ENCODE measurements around the gene EMSY.
A peak's percentile ranks its signal among the peaks of the same experiment; 100 is the strongest.

Gene EMSY

GRCh38 chr11:76444065-76444383 lies 794 bp upstream of the EMSY start:
- peak overlapping the region; percentile 97 for H3K9ac ChIP-seq (ENCODE audit: low read length)
- no peak overlapping the region for H4K91ac ChIP-seq (ENCODE audit: low read length)
- H3K14ac ChIP-seq (ENCODE audit: low read length in 2 of 2) = peak overlapping the region in 1 of 2 experiments; percentile 75
- no peaks in the 10 kb centered on the region for H3K27me3 ChIP-seq (ENCODE audit: control insufficient read depth in 1 of 2, insufficient read depth in 1 of 2, low read length in 2 of 2)
- H3K4ac ChIP-seq (ENCODE audit: low read depth in 1 of 2, low read length in 2 of 2) = peak overlapping the region; percentile 46 to 99
- no peak overlapping the region for H2BK12ac ChIP-seq (ENCODE audit: low read length in 2 of 2)
- H3K23ac ChIP-seq (ENCODE audit: low read length in 2 of 2) = no peak overlapping the region
- H3K4me3 ChIP-seq (ENCODE audit: insufficient read depth in 1 of 2, low read depth in 1 of 2, low read length in 2 of 2) = peak overlapping the region; percentile 69 to 90
- H3K18ac ChIP-seq (ENCODE audit: low read depth in 1 of 2, low read length in 2 of 2) = peak overlapping the region in 1 of 2 experiments; percentile 92
- H3K4me2 ChIP-seq (ENCODE audit: low read length, poor library complexity, severe bottlenecking) = peak overlapping the region; percentile 95
- H3K9me3 ChIP-seq (ENCODE audit: control insufficient read depth, low read length) = no peaks in the 10 kb centered on the region
- H3K27ac ChIP-seq (ENCODE audit: low read length, poor library complexity, severe bottlenecking) = peak overlapping the region; percentile 96
- no peak overlapping the region for H2BK5ac ChIP-seq (ENCODE audit: low read depth, low read length, poor library complexity, severe bottlenecking)
- H2AK5ac ChIP-seq (ENCODE audit: low read length, severe bottlenecking) = peak overlapping the region; percentile 31
- under 1% methylated on average over 10 of the region's 10 CpGs for WGBS
- H2AFZ ChIP-seq (ENCODE audit: low read depth, low read length) = peak overlapping the region; percentile 81
- no peak for DNase-seq
- no peaks in the 10 kb centered on the region for H3K4me1 ChIP-seq (ENCODE audit: control insufficient read depth, insufficient read depth, low read depth, low read length)
- H2BK120ac ChIP-seq (ENCODE audit: low read depth, low read length) = no peak overlapping the region
- peak overlapping the region; percentile 86 for H4K8ac ChIP-seq (ENCODE audit: low read length)
- H2BK15ac ChIP-seq (ENCODE audit: low read depth, poor library complexity, severe bottlenecking) = no peak overlapping the region
- H3K79me1 ChIP-seq (replicated peaks; ENCODE audit: low read length, poor library complexity, severe bottlenecking) = peaks cover 12% of the 10 kb centered on the region
- H3K36me3 ChIP-seq (ENCODE audit: control insufficient read depth in 1 of 2, insufficient read depth in 2 of 2, low read depth in 1 of 2, low read length in 2 of 2) = peaks cover 0 to 22% of the 10 kb centered on the region in 2 experiments

- Histone ChIP-seq H2AK5ac (ENCODE audit: low read length, severe bottlenecking) (no peak overlapping the region), H3K23ac (ENCODE audit: low read length in 2 of 2) (peak overlapping the region in 1 of 2 experiments; percentile 72), H2AFZ (ENCODE audit: low read depth, low read length) (peak overlapping the region; percentile 81), H3K18ac (ENCODE audit: low read depth in 1 of 2, low read length in 2 of 2) (peak overlapping the region; percentile 30 to 79), H4K91ac (ENCODE audit: low read length) (peak overlapping the region; percentile 9), H3K9ac (ENCODE audit: low read length) (peak overlapping the region; percentile 97), H2BK5ac (ENCODE audit: low read depth, low read length, poor library complexity, severe bottlenecking) (peak overlapping the region; percentile 3), H2BK15ac (ENCODE audit: low read depth, poor library complexity, severe bottlenecking) (peak overlapping the region; percentile 87), H3K79me1 (replicated peaks; ENCODE audit: low read length, poor library complexity, severe bottlenecking) (peaks cover 12% of the 10 kb centered on the region), H3K14ac (ENCODE audit: low read length in 2 of 2) (peak overlapping the region in 1 of 2 experiments; percentile 61), H4K8ac (ENCODE audit: low read length) (peak overlapping the region; percentile 50), H3K36me3 (ENCODE audit: control insufficient read depth in 1 of 2, insufficient read depth in 2 of 2, low read depth in 1 of 2, low read length in 2 of 2) (peaks cover 0 to 36% of the 10 kb centered on the region in 2 experiments), H3K4me3 (ENCODE audit: insufficient read depth in 1 of 2, low read depth in 1 of 2, low read length in 2 of 2) (peak overlapping the region; percentile 90 to 92), H3K4me1 (ENCODE audit: control insufficient read depth, insufficient read depth, low read depth, low read length) (no peaks in the 10 kb centered on the region), H3K27me3 (ENCODE audit: control insufficient read depth in 1 of 2, insufficient read depth in 1 of 2, low read length in 2 of 2) (no peaks in the 10 kb centered on the region), H2BK12ac (ENCODE audit: low read length in 2 of 2) (peak overlapping the region in 1 of 2 experiments; percentile 77), H2BK120ac (ENCODE audit: low read depth, low read length) (peak overlapping the region; percentile 51), H3K9me3 (ENCODE audit: control insufficient read depth, low read length) (no peaks in the 10 kb centered on the region), H3K27ac (ENCODE audit: low read length, poor library complexity, severe bottlenecking) (peak overlapping the region; percentile 80), H3K4me2 (ENCODE audit: low read length, poor library complexity, severe bottlenecking) (peak overlapping the region; percentile 64), H3K4ac (ENCODE audit: low read depth in 1 of 2, low read length in 2 of 2) (peak overlapping the region in 1 of 2 experiments; percentile 88)
- peak; percentile 98 for DNase-seq
- WGBS = under 1% methylated on average over 32 of the region's 56 CpGs
These were observed 585 bp downstream of the EMSY start for GRCh38 chr11:76445121-76446084.

DNA sequence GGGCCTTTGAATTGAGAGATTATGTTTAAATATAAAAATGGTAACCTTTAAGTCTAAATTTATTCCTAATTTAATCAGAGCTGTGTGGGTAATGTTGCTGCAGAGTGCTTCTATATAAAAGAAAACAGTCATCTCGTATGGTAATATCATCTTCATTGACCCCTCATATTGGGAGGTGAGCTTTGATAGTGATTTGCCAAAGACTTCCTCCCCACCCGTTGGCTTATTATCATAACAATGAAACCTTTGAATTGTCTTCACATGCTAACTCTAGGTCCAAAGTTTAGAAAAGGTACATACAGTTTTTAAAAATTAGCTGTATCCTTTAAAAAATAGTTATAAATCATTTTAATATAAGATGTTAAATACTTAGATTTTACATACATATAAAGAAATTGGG lies 3.7 kb downstream of the EMSY start:
- Histone ChIP-seq H3K9me3 (ENCODE audit: control insufficient read depth, low read length) (no peaks in the 10 kb centered on the region), H3K4me1 (ENCODE audit: control insufficient read depth, insufficient read depth, low read depth, low read length) (no peaks in the 10 kb centered on the region), H3K4ac (ENCODE audit: low read depth in 1 of 2, low read length in 2 of 2) (no peak overlapping the region), H4K91ac (ENCODE audit: low read length) (no peak overlapping the region), H3K18ac (ENCODE audit: low read depth in 1 of 2, low read length in 2 of 2) (no peak overlapping the region), H3K36me3 (ENCODE audit: control insufficient read depth in 1 of 2, insufficient read depth in 2 of 2, low read depth in 1 of 2, low read length in 2 of 2) (peaks cover 0 to 57% of the 10 kb centered on the region in 2 experiments), H2AFZ (ENCODE audit: low read depth, low read length) (no peak overlapping the region), H3K27me3 (ENCODE audit: control insufficient read depth in 1 of 2, insufficient read depth in 1 of 2, low read length in 2 of 2) (no peaks in the 10 kb centered on the region), H3K14ac (ENCODE audit: low read length in 2 of 2) (no peak overlapping the region), H2BK15ac (ENCODE audit: low read depth, poor library complexity, severe bottlenecking) (no peak overlapping the region), H3K9ac (ENCODE audit: low read length) (no peak overlapping the region), H2AK5ac (ENCODE audit: low read length, severe bottlenecking) (no peak overlapping the region), H3K27ac (ENCODE audit: low read length, poor library complexity, severe bottlenecking) (no peak overlapping the region), H3K4me2 (ENCODE audit: low read length, poor library complexity, severe bottlenecking) (no peak overlapping the region), H3K23ac (ENCODE audit: low read length in 2 of 2) (no peak overlapping the region), H2BK120ac (ENCODE audit: low read depth, low read length) (no peak overlapping the region), H2BK5ac (ENCODE audit: low read depth, low read length, poor library complexity, severe bottlenecking) (no peak overlapping the region), H3K79me1 (replicated peaks; ENCODE audit: low read length, poor library complexity, severe bottlenecking) (peaks cover 8% of the 10 kb centered on the region), H2BK12ac (ENCODE audit: low read length in 2 of 2) (no peak overlapping the region), H3K4me3 (ENCODE audit: insufficient read depth in 1 of 2, low read depth in 1 of 2, low read length in 2 of 2) (no peak overlapping the region), H4K8ac (ENCODE audit: low read length) (no peak overlapping the region)
- no peak for DNase-seq
- no CpG with 5 or more reads among the region's 2 CpGs for WGBS

GRCh38 chr11:76453248-76453647 lies 8.4 kb downstream of the EMSY start:
- H3K27ac ChIP-seq (ENCODE audit: low read length, poor library complexity, severe bottlenecking) = no peak overlapping the region
- no peaks in the 10 kb centered on the region for H3K4me1 ChIP-seq (ENCODE audit: control insufficient read depth, insufficient read depth, low read depth, low read length)
- no peak overlapping the region for H2BK120ac ChIP-seq (ENCODE audit: low read depth, low read length)
- no peak for DNase-seq
- no peak overlapping the region for H4K91ac ChIP-seq (ENCODE audit: low read length)
- no peak overlapping the region for H3K23ac ChIP-seq (ENCODE audit: low read length in 2 of 2)
- H4K8ac ChIP-seq (ENCODE audit: low read length) = no peak overlapping the region
- no peak overlapping the region for H2BK15ac ChIP-seq (ENCODE audit: low read depth, poor library complexity, severe bottlenecking)
- H3K79me1 ChIP-seq (replicated peaks; ENCODE audit: low read length, poor library complexity, severe bottlenecking) = peaks cover 6% of the 10 kb centered on the region
- no peak overlapping the region for H3K14ac ChIP-seq (ENCODE audit: low read length in 2 of 2)
- no peak overlapping the region for H2AFZ ChIP-seq (ENCODE audit: low read depth, low read length)
- H3K4me3 ChIP-seq (ENCODE audit: insufficient read depth in 1 of 2, low read depth in 1 of 2, low read length in 2 of 2) = no peak overlapping the region
- no peak overlapping the region for H2BK12ac ChIP-seq (ENCODE audit: low read length in 2 of 2)
- no peak overlapping the region for H3K4ac ChIP-seq (ENCODE audit: low read depth in 1 of 2, low read length in 2 of 2)
- no peaks in the 10 kb centered on the region for H3K9me3 ChIP-seq (ENCODE audit: control insufficient read depth, low read length)
- no peak overlapping the region for H2BK5ac ChIP-seq (ENCODE audit: low read depth, low read length, poor library complexity, severe bottlenecking)
- H3K36me3 ChIP-seq (ENCODE audit: control insufficient read depth in 1 of 2, insufficient read depth in 2 of 2, low read depth in 1 of 2, low read length in 2 of 2) = peaks cover 0 to 87% of the 10 kb centered on the region in 2 experiments
- H3K18ac ChIP-seq (ENCODE audit: low read depth in 1 of 2, low read length in 2 of 2) = no peak overlapping the region
- WGBS = 87% methylated on average over 5 of the region's 6 CpGs
- no peaks in the 10 kb centered on the region for H3K27me3 ChIP-seq (ENCODE audit: control insufficient read depth in 1 of 2, insufficient read depth in 1 of 2, low read length in 2 of 2)
- no peak overlapping the region for H3K4me2 ChIP-seq (ENCODE audit: low read length, poor library complexity, severe bottlenecking)
- H3K9ac ChIP-seq (ENCODE audit: low read length) = no peak overlapping the region
- no peak overlapping the region for H2AK5ac ChIP-seq (ENCODE audit: low read length, severe bottlenecking)
